Endometrial microvascular endothelial cells (primary cell): ENCODE results near the gene ADCY9. TPM values are rescaled to one million over a fixed set of nuclear protein-coding genes. Genes with fewer than 3 reads are reported as not detected.
"Not testable (repeated sequence)": the region's sequence is repeated elsewhere in the genome, so short reads cannot be mapped to it uniquely, and the experiment has no call there.

Experiments used
- in situ Hi-C: cut with HindIII; loops from 2 replicates; pipeline ENCODE4 v1.10.0; 2017; ENCODE audit warnings: low sequenced_read_pairs, low pct_unique_long_range_greater_than_20kb; ENCODE audit errors: inconsistent ontology term
- total RNA-seq: library from RNA; depleted of rRNA; stranded (reverse); fragments of >200 nt; gene quantifications from one replicate; pipeline ENCODE4 v1.2.3, GENCODE V29; 2015; ENCODE audit errors: inconsistent ontology term

Gene ADCY9
- total RNA-seq, 1 donor from 2014 or later, result 24.2 TPM

- in situ Hi-C loops, result loop anchor here (25.0 kb wide), 1 partner anchor 121 kb away; no protein-coding TSS in a partner anchor
These were observed 32.8 kb downstream of the ADCY9 start for GRCh38 chr16:4083347-4083870.

- in situ Hi-C loops, result loop anchor here (25.0 kb wide), 1 partner anchor 120 kb away; no protein-coding TSS in a partner anchor
These were observed 33.7 kb downstream of the ADCY9 start for GRCh38 chr16:4082474-4083044.

GRCh38 chr16:4081521-4082021 is 34.7 kb downstream of the ADCY9 start:
- in situ Hi-C loops, result loop anchor here (25.0 kb wide), 1 partner anchor 119 kb away; no protein-coding TSS in a partner anchor

- in situ Hi-C loops, result loop anchor here (25.0 kb wide), 1 partner anchor 119 kb away; no protein-coding TSS in a partner anchor
These were observed 35.2 kb downstream of the ADCY9 start for GRCh38 chr16:4081047-4081446.

- in situ Hi-C loops, result loop anchor here (25.0 kb wide), 1 partner anchor 115 kb away; no protein-coding TSS in a partner anchor
These were observed 39.0 kb downstream of the ADCY9 start for GRCh38 chr16:4077174-4077649.

GRCh38 chr16:4075534-4075933 is 40.7 kb downstream of the ADCY9 start:
- in situ Hi-C loops, result loop anchor here (25.0 kb wide), 1 partner anchor 113 kb away; no protein-coding TSS in a partner anchor

- in situ Hi-C loops, result not testable (repeated sequence)
These were observed 43.1 kb downstream of the ADCY9 start for GRCh38 chr16:4073150-4073549.

- in situ Hi-C loops, result no loop called here
These were observed 44.3 kb downstream of the ADCY9 start for GRCh38 chr16:4071686-4072561.

GRCh38 chr16:4070936-4071335 is 45.3 kb downstream of the ADCY9 start:
- in situ Hi-C loops, result no loop called here

- in situ Hi-C loops, result no loop called here
These were observed 48.8 kb downstream of the ADCY9 start for GRCh38 chr16:4067262-4068001.

GRCh38 chr16:4064950-4065352 is 51.3 kb downstream of the ADCY9 start:
- in situ Hi-C loops, result no loop called here

- in situ Hi-C loops, result no loop called here
These were observed 53.9 kb downstream of the ADCY9 start for GRCh38 chr16:4062212-4062802.

- in situ Hi-C loops, result no loop called here
These were observed 55.4 kb downstream of the ADCY9 start for GRCh38 chr16:4060823-4061222.

- in situ Hi-C loops, result no loop called here
These were observed 56.2 kb downstream of the ADCY9 start for GRCh38 chr16:4060009-4060408.

GRCh38 chr16:4058386-4058785 is 57.9 kb downstream of the ADCY9 start:
- in situ Hi-C loops, result no loop called here

- in situ Hi-C loops, result no loop called here
These were observed 58.8 kb downstream of the ADCY9 start for GRCh38 chr16:4057439-4057877.

- in situ Hi-C loops, result no loop called here
These were observed 59.8 kb downstream of the ADCY9 start for GRCh38 chr16:4056161-4057105.
